Endodermal cell (in vitro differentiated cells): ENCODE measurements around the gene STAM. TPM values are rescaled to one million over a fixed set of nuclear protein-coding genes. Genes with fewer than 3 reads are reported as not detected.

Experiments used
- DNase-seq: peaks from one replicate; pipeline ENCODE4 v3.0.0-alpha.2; 2017
- H3K27ac ChIP-seq: 2 replicates; pipeline ENCODE4 v1.5.1; 2013; ENCODE audit warnings: mild to moderate bottlenecking, low read depth, low read length, moderate library complexity
- H3K27me3 ChIP-seq: 2 replicates; pipeline ENCODE4 v1.6.1; 2013; ENCODE audit warnings: mild to moderate bottlenecking, low read length, moderate library complexity; ENCODE audit not compliant: insufficient read depth, control insufficient read depth, poor library complexity, severe bottlenecking
- H3K36me3 ChIP-seq: 2 replicates; pipeline ENCODE4 v1.7.0; 2013; ENCODE audit warnings: mild to moderate bottlenecking, low read length, moderate library complexity; ENCODE audit not compliant: control insufficient read depth, insufficient read depth
- H3K4me1 ChIP-seq: one replicate; pipeline ENCODE4 v1.7.0; 2013; ENCODE audit warnings: low read length; ENCODE audit not compliant: control insufficient read depth, insufficient read depth
- H3K4me3 ChIP-seq: 2 replicates; pipeline ENCODE4 v1.5.1; 2013; ENCODE audit warnings: mild to moderate bottlenecking, low read length, moderate library complexity
- H3K9ac ChIP-seq: 2 replicates; pipeline ENCODE4 v1.6.1; 2013; ENCODE audit warnings: mild to moderate bottlenecking, low read length, moderate library complexity; ENCODE audit not compliant: poor library complexity, severe bottlenecking; ENCODE audit errors: extremely low read depth
- H3K9me3 ChIP-seq: 2 replicates; pipeline ENCODE4 v1.6.1; 2013; ENCODE audit warnings: mild to moderate bottlenecking, low read length, moderate library complexity; ENCODE audit not compliant: control insufficient read depth
- H3K27ac Mint-ChIP-seq: 2 replicates; pipeline ENCODE4 v1.8.0; 2020; ENCODE audit warnings: mixed read lengths
- H3K27me3 Mint-ChIP-seq: 2 replicates; pipeline ENCODE4 v1.8.0; 2021; ENCODE audit warnings: mild to moderate bottlenecking, mixed read lengths; ENCODE audit not compliant: insufficient read depth
- H3K36me3 Mint-ChIP-seq: 2 replicates; pipeline ENCODE4 v1.8.0; 2020; ENCODE audit warnings: low read depth, mixed read lengths
- H3K4me1 Mint-ChIP-seq: 2 replicates; pipeline ENCODE4 v1.8.0; 2020; ENCODE audit warnings: mixed read lengths
- H3K4me3 Mint-ChIP-seq: 2 replicates; pipeline ENCODE4 v1.8.0; 2020; ENCODE audit warnings: mild to moderate bottlenecking, moderate library complexity, mixed read lengths
- H3K9me3 Mint-ChIP-seq: 2 replicates; pipeline ENCODE4 v1.8.0; 2020; ENCODE audit warnings: mild to moderate bottlenecking, mixed read lengths
- WGBS, 2 experiments: methylation state at CpG; one replicate each; pipeline versions ENCODE4 v1.1.5 to v1.1.7; 2013; ENCODE audit warnings: missing lambda C conversion rate in 2 of 2, mixed read lengths in 1 of 2; ENCODE audit not compliant: insufficient coverage in 1 of 2, insufficient read length in 1 of 2; 5-methylcytosine and 5-hydroxymethylcytosine counted together
- total RNA-seq, 2 donors: library from RNA; stranded (reverse); fragmentation: NEBNext Ultra II Directional in 1 of 2; extraction: Animal tissue kit (Norgen Biotek cat#: 25700) in 1 of 2; gene quantifications; 2 replicates in 1 of 2; 3 replicates in 1 of 2; pipeline ENCODE4 v1.2.1, GENCODE V29; 2021
- TF ChIP-seq, protein P1 (sequence below): fragments of 200-600 bp; sonication (generic); conservative IDR thresholded peaks from 2 replicates; pipeline ENCODE4 v1.5.0; 2021; ENCODE audit warnings: antibody characterized with exemption, mild to moderate bottlenecking

Gene STAM
- total RNA-seq, 2 donors from 2014 or later = 26.7 to 30.0 TPM

DNA sequence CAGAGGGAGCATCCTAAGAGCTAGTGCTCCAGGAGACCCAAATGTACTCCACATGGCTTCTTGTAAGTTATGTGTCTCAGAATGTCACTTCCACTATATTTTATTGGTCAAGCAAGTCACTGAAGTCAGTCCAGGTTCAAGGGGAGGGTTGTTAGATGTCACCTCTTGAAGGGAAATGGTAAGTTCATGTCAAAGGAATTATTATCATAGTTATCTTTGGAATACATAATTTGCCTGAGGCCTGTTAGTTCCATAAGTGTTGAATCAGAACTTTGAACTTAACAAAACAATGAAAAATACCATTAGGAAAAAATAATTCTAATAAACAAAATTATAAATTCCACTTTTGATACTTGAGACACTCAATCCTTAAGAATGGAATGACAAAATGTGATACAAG lies 30.6 kb downstream of the STAM start:
- no peak overlapping the region for H3K27ac ChIP-seq
- no peaks in the 10 kb centered on the region for H3K36me3 ChIP-seq
- H3K4me3 ChIP-seq = peak overlapping the region; percentile 15
- Mint-ChIP-seq H3K36me3 (peaks cover 7% of the 10 kb centered on the region), H3K27me3 (no peaks in the 10 kb centered on the region), H3K4me3 (no peak overlapping the region), H3K9me3 (peaks cover 2% of the 10 kb centered on the region), H3K27ac (peak overlapping the region; percentile 73), H3K4me1 (peaks cover 49% of the 10 kb centered on the region)
- DNase-seq = no peak
- no peaks in the 10 kb centered on the region for H3K27me3 ChIP-seq
- no peaks in the 10 kb centered on the region for H3K9me3 ChIP-seq
- H3K4me1 ChIP-seq = peaks cover 27% of the 10 kb centered on the region
- TF ChIP-seq, protein P1, sequence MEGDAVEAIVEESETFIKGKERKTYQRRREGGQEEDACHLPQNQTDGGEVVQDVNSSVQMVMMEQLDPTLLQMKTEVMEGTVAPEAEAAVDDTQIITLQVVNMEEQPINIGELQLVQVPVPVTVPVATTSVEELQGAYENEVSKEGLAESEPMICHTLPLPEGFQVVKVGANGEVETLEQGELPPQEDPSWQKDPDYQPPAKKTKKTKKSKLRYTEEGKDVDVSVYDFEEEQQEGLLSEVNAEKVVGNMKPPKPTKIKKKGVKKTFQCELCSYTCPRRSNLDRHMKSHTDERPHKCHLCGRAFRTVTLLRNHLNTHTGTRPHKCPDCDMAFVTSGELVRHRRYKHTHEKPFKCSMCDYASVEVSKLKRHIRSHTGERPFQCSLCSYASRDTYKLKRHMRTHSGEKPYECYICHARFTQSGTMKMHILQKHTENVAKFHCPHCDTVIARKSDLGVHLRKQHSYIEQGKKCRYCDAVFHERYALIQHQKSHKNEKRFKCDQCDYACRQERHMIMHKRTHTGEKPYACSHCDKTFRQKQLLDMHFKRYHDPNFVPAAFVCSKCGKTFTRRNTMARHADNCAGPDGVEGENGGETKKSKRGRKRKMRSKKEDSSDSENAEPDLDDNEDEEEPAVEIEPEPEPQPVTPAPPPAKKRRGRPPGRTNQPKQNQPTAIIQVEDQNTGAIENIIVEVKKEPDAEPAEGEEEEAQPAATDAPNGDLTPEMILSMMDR = no peak
- H3K9ac ChIP-seq = no peak overlapping the region

DNA sequence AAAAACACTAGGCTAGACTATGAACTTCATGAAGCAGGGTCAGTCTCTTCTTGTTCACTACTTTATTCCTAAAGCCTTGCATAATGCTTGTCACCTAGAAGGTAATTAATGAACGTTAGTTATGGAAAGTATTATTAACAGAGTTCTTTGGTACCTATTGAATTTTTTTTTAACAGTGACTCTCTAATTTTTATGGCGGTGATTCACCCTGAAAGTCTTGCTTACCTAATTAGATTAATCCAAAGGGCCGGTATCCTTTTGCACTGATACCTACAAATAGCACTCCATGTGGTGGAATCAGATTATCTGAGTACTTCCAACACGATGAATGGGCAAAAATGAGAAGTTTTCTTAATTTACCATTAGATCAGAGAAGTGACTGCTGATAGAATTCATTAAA lies 31.7 kb downstream of the STAM start:
- DNase-seq = no peak
- peaks cover 7% of the 10 kb centered on the region for H3K36me3 Mint-ChIP-seq
- Histone ChIP-seq H3K4me1 (peaks cover 27% of the 10 kb centered on the region), H3K9ac (no peak overlapping the region), H3K27ac (no peak overlapping the region), H3K36me3 (no peaks in the 10 kb centered on the region), H3K27me3 (no peaks in the 10 kb centered on the region), H3K9me3 (no peaks in the 10 kb centered on the region), H3K4me3 (peak overlapping the region; percentile 31)
- WGBS, 2 experiments = 92% methylated on average over 2 to 4 of the region's 4 CpGs
- peaks cover 2% of the 10 kb centered on the region for H3K9me3 Mint-ChIP-seq
- no peak overlapping the region for H3K4me3 Mint-ChIP-seq
- H3K27me3 Mint-ChIP-seq = no peaks in the 10 kb centered on the region
- peaks cover 49% of the 10 kb centered on the region for H3K4me1 Mint-ChIP-seq
- TF ChIP-seq, protein P1 = peak; percentile 16
- H3K27ac Mint-ChIP-seq = no peak overlapping the region

DNA sequence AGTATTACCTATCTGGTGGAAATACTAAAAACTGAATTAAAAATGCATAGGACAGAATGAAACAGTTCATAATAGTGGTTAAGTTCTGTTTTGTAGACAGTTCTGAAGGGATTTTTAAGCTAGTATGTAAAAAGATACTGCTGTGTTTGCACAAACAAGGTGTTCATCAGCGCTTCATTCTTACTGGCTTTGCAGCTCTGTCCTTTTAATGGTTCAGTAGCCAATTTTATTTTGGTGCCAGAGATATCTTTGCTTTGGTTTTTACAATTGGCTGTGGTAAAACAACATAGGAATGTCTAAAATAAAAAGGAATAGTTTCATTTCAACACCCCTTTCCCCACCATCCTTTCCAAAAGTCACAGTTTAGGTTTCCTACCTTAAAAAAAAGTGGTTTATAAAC lies 33.0 kb downstream of the STAM start:
- Mint-ChIP-seq H3K4me1 (peaks cover 39% of the 10 kb centered on the region), H3K27me3 (no peaks in the 10 kb centered on the region), H3K27ac (no peak overlapping the region), H3K4me3 (no peak overlapping the region), H3K36me3 (peaks cover 7% of the 10 kb centered on the region), H3K9me3 (peaks cover 2% of the 10 kb centered on the region)
- Histone ChIP-seq H3K4me3 (no peak overlapping the region), H3K9me3 (no peaks in the 10 kb centered on the region), H3K4me1 (peaks cover 22% of the 10 kb centered on the region), H3K27ac (no peak overlapping the region), H3K9ac (no peak overlapping the region), H3K36me3 (no peaks in the 10 kb centered on the region), H3K27me3 (no peaks in the 10 kb centered on the region)
- no peak for DNase-seq
- TF ChIP-seq, protein P1 = no peak
- 97 to 100% methylated on average over 1 of the region's 1 CpG for WGBS, 2 experiments
